CD14-positive monocyte (primary cell): Measurements from ENCODE around the gene MVB12B. TPM values are rescaled to one million over a fixed set of nuclear protein-coding genes. Genes with fewer than 3 reads are reported as not detected.

ENCODE experiments used
- DNase-seq, 3 donors: peaks; one replicate each; pipeline ENCODE4 v3.0.0-alpha.2; 2011 to 2022
- H2AFZ ChIP-seq: 2 replicates; pipeline ENCODE4 v1.6.0; 2012; ENCODE audit warnings: mild to moderate bottlenecking, low read depth, low read length, inconsistent platforms; ENCODE audit not compliant: insufficient read depth, poor library complexity, severe bottlenecking
- H3K27ac ChIP-seq, 2 donors: 1 replicate in 1 of 2; 2 replicates in 1 of 2; pipeline ENCODE4 v1.5.1; 2012 to 2013; ENCODE audit warnings: low read length in 2 of 2, control low read depth in 1 of 2, inconsistent platforms in 1 of 2, low read depth in 1 of 2, mild to moderate bottlenecking in 1 of 2
- H3K27me3 ChIP-seq, 2 donors: one replicate each; pipeline versions ENCODE4 v1.6.0 to v1.6.1; 2011 to 2013; ENCODE audit warnings: low read length in 2 of 2; ENCODE audit not compliant: control insufficient read depth in 2 of 2, insufficient read depth in 2 of 2
- H3K36me3 ChIP-seq, 2 donors: replicated peaks in 1 of 2; 1 replicate in 1 of 2; 2 replicates in 1 of 2; pipeline versions ENCODE4 v1.5.1 to v1.6.1; 2012 to 2013; ENCODE audit warnings: low read length in 2 of 2, control low read depth in 1 of 2, inconsistent platforms in 1 of 2, mild to moderate bottlenecking in 1 of 2; ENCODE audit not compliant: insufficient read depth in 2 of 2, control insufficient read depth in 1 of 2
- H3K4me1 ChIP-seq, 2 donors: 1 replicate in 1 of 2; 2 replicates in 1 of 2; pipeline versions ENCODE4 v1.5.1 to v1.6.1; 2012 to 2013; ENCODE audit warnings: low read length in 2 of 2, control low read depth in 1 of 2, inconsistent platforms in 1 of 2, mild to moderate bottlenecking in 1 of 2, moderate library complexity in 1 of 2; ENCODE audit not compliant: insufficient read depth in 2 of 2, control insufficient read depth in 1 of 2
- H3K4me2 ChIP-seq: replicated peaks from 2 replicates; pipeline ENCODE3; 2012; ENCODE audit warnings: low read length, moderate library complexity, mild to moderate bottlenecking; ENCODE audit not compliant: poor library complexity, severe bottlenecking; ENCODE audit errors: extremely low read depth
- H3K4me3 ChIP-seq, 3 experiments: fragments of 200-600 bp in 1 of 3; sonication (generic) in 1 of 3; replicated peaks in 1 of 3; 1 replicate in 2 of 3; 2 replicates in 1 of 3; pipeline ENCODE4 v1.5.1; 2011 to 2013; ENCODE audit warnings: low read length in 3 of 3, mild to moderate bottlenecking in 3 of 3, control low read depth in 2 of 3, low read depth in 2 of 3, inconsistent platforms in 1 of 3, moderate library complexity in 1 of 3
- H3K79me2 ChIP-seq: 2 replicates; pipeline ENCODE4 v1.6.0; 2012; ENCODE audit warnings: mild to moderate bottlenecking, control low read depth, inconsistent platforms, low read length, moderate library complexity; ENCODE audit not compliant: insufficient read depth
- H3K9ac ChIP-seq: 2 replicates; pipeline ENCODE4 v1.6.0; 2017; ENCODE audit warnings: low read length, mild to moderate bottlenecking; ENCODE audit not compliant: insufficient read depth, poor library complexity, severe bottlenecking
- H3K9me3 ChIP-seq, 2 donors: replicated peaks in 1 of 2; 1 replicate in 1 of 2; 2 replicates in 1 of 2; pipeline versions ENCODE4 v1.5.1 to v1.6.1; 2012 to 2013; ENCODE audit warnings: low read length in 2 of 2, control low read depth in 1 of 2; ENCODE audit not compliant: control insufficient read depth in 1 of 2, insufficient read depth in 1 of 2
- H4K20me1 ChIP-seq: 2 replicates; pipeline ENCODE4 v1.6.0; 2012; ENCODE audit warnings: mild to moderate bottlenecking, low read length, control low read depth, moderate library complexity; ENCODE audit not compliant: insufficient read depth
- H3K27ac Mint-ChIP-seq, 7 donors: one replicate each; pipeline ENCODE4 v1.8.0; 2020; ENCODE audit warnings: mild to moderate bottlenecking in 7 of 7, mixed read lengths in 7 of 7, moderate library complexity in 6 of 7, inconsistent platforms in 2 of 7
- H3K27me3 Mint-ChIP-seq, 3 donors: one replicate each; pipeline ENCODE4 v1.8.0; 2021 to 2022; ENCODE audit warnings: low read depth in 3 of 3, mild to moderate bottlenecking in 3 of 3, mixed read lengths in 3 of 3, moderate library complexity in 3 of 3, inconsistent platforms in 1 of 3
- H3K36me3 Mint-ChIP-seq, 2 donors: one replicate each; pipeline ENCODE4 v1.8.0; 2020; ENCODE audit warnings: mixed read lengths in 2 of 2, inconsistent platforms in 1 of 2, mild to moderate bottlenecking in 1 of 2
- H3K4me1 Mint-ChIP-seq: one replicate; pipeline ENCODE4 v1.8.0; 2020; ENCODE audit warnings: mild to moderate bottlenecking, mixed read lengths
- H3K4me3 Mint-ChIP-seq, 2 donors: one replicate each; pipeline ENCODE4 v1.8.0; 2020; ENCODE audit warnings: mild to moderate bottlenecking in 2 of 2, mixed read lengths in 2 of 2, moderate library complexity in 1 of 2
- H3K9me3 Mint-ChIP-seq, 7 donors: one replicate each; pipeline ENCODE4 v1.8.0; 2020 to 2022; ENCODE audit warnings: mixed read lengths in 7 of 7, mild to moderate bottlenecking in 6 of 7, moderate library complexity in 6 of 7, inconsistent platforms in 2 of 7
- CTCF ChIP-seq: fragments of 200-600 bp; IDR thresholded peaks from one replicate; pipeline ENCODE4 v1.8.0; 2022; ENCODE audit warnings: antibody characterized with exemption, mild to moderate bottlenecking
- WGBS: methylation state at CpG from one replicate; pipeline ENCODE4 v1.1.5; 2013; ENCODE audit warnings: missing lambda C conversion rate; ENCODE audit not compliant: insufficient coverage; 5-methylcytosine and 5-hydroxymethylcytosine counted together
- intact Hi-C, 2 donors: fragments of 100-400 bp; cut with micrococcal nuclease; formaldehyde crosslinking; loops; one replicate each; pipeline versions ENCODE4 v1.15.0 to v1.15.1; 2023
- polyA plus RNA-seq, 3 donors: library from polyadenylated mRNA; depleted of rRNA in 1 of 3; unstranded in 2 of 3; stranded (reverse) in 1 of 3; fragments of 300-500 nt in 2 of 3; fragments of >200 nt in 1 of 3; fragmentation: Illumina TruSeq in 2 of 3; gene quantifications; 1 replicate in 2 of 3; 2 replicates in 1 of 3; pipeline ENCODE4 v1.2.3, GENCODE V29; 2012 to 2021

The MVB12B gene
- polyA plus RNA-seq, 3 donors, result 2.8 to 8.1 (median 3.5) TPM

- no peak for DNase-seq
- peak overlapping the region; percentile 84 to 88 for H3K27ac ChIP-seq
- Mint-ChIP-seq H3K9me3 (peaks cover 0 to 2% (median 0%) of the 10 kb centered on the region in 7 donors), H3K27ac (peak overlapping the region; percentile 84 to 94 (median 91)), H3K27me3 (peaks cover 1 to 2% (median 2%) of the 10 kb centered on the region in 3 donors), H3K4me3 (peak overlapping the region; percentile 61 to 85), H3K4me1 (peaks cover 52% of the 10 kb centered on the region), H3K36me3 (peaks cover 0 to 2% of the 10 kb centered on the region in 2 donors)
- TF ChIP-seq CTCF, result no peak
- peak overlapping the region; percentile 54 for H3K9ac ChIP-seq
- intact Hi-C loops, result loop anchor here in 1 of 2 donors (1.0 kb wide), 1 partner anchor 17 kb away; no protein-coding TSS in a partner anchor
- peaks cover 43 to 44% of the 10 kb centered on the region in 2 donors for H3K4me1 ChIP-seq
- H3K79me2 ChIP-seq, result no peaks in the 10 kb centered on the region
- 32% methylated on average over 9 of the region's 15 CpGs for WGBS
- H3K4me3 ChIP-seq, result peak overlapping the region; percentile 29 to 76 (median 41)
- no peaks in the 10 kb centered on the region for H3K36me3 ChIP-seq
- H4K20me1 ChIP-seq, result no peaks in the 10 kb centered on the region
- peak overlapping the region; percentile 79 for H2AFZ ChIP-seq
- H3K4me2 ChIP-seq, result peak overlapping the region; percentile 82
- H3K27me3 ChIP-seq, result no peaks in the 10 kb centered on the region
- no peaks in the 10 kb centered on the region for H3K9me3 ChIP-seq
These were observed 207.3 kb downstream of the MVB12B start for GRCh38 chr9:126533926-126534310.

GRCh38 chr9:126534431-126535186, 208.0 kb downstream of the MVB12B start:
- no peak for TF ChIP-seq CTCF
- H3K27me3 Mint-ChIP-seq, result peaks cover 1 to 2% (median 2%) of the 10 kb centered on the region in 3 donors
- H3K4me2 ChIP-seq, result peak overlapping the region; percentile 82
- no peaks in the 10 kb centered on the region for H4K20me1 ChIP-seq
- peaks cover 0 to 2% (median 0%) of the 10 kb centered on the region in 7 donors for H3K9me3 Mint-ChIP-seq
- intact Hi-C loops, result no loop called here
- H3K4me1 Mint-ChIP-seq, result peaks cover 49% of the 10 kb centered on the region
- 98% methylated on average over 16 of the region's 23 CpGs for WGBS
- DNase-seq, result no peak
- no peaks in the 10 kb centered on the region for H3K36me3 ChIP-seq
- no peak overlapping the region for H3K4me3 Mint-ChIP-seq
- peaks cover 40 to 42% of the 10 kb centered on the region in 2 donors for H3K4me1 ChIP-seq
- no peaks in the 10 kb centered on the region for H3K27me3 ChIP-seq
- H3K4me3 ChIP-seq, result peak overlapping the region in 1 of 3 experiments; percentile 76
- no peak overlapping the region for H3K9ac ChIP-seq
- peak overlapping the region in 4 of 7 donors; percentile 85 to 94 (median 92) for H3K27ac Mint-ChIP-seq
- peaks cover 0 to 2% of the 10 kb centered on the region in 2 donors for H3K36me3 Mint-ChIP-seq
- peak overlapping the region; percentile 79 for H2AFZ ChIP-seq
- H3K27ac ChIP-seq, result peak overlapping the region; percentile 84 to 88
- no peaks in the 10 kb centered on the region for H3K79me2 ChIP-seq
- no peaks in the 10 kb centered on the region for H3K9me3 ChIP-seq
